Stimulated activated CD8-positive, alpha-beta memory T cell treated with anti-CD3 and anti-CD28 coated beads, Interleukin-12 subunit alpha, Interleukin-12 subunit beta, amount 100 ng/mL, for 24 hours (primary cell): Measurements from ENCODE around the gene TMPRSS9.

Source experiments
- DNase-seq: peaks from one replicate; pipeline ENCODE4 v3.0.0-alpha.2; 2020; ENCODE audit errors: extremely low read depth

The TMPRSS9 gene

DNA sequence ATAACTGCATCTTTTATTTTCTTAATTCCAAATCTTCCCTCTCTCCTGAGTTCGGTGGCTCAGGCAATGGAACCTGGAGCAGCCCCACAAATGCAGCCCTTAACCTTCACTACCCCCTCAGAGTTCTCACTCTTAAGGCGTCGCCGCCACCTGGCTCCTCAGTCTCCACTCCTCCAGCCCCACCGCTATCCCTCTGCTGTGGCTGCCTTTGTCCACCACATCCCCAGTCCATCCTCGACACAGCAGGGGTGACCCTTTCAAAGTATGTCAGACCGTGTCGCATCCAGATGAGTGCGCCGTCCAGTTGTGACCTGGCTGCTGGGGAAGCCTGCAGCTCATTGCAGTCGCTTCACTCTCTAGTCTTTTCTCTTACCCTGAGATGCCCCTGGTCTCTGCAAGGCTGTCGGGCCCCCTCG, 30.6 kb upstream of the TMPRSS9 start:
- DNase-seq: no peak

DNA sequence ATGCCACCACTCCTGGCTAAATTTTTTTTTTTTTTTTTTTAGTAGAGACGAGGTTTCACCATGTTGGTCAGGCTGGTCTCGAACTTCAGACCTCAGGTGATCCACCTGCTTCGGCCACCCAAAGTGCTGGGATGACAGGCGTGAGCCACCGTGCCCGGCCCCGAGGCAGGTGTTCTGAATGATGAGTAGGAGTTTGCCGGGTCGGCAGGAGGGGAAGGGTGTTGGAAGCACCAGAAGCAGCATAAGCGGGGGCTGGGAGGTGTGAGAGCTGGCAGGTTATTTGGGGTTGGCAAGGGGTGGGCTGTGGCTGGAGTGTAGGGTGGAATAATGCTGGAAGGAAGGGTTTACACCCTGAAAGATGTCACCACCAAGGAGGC, 29.8 kb upstream of the TMPRSS9 start:
- no peak for DNase-seq

DNA sequence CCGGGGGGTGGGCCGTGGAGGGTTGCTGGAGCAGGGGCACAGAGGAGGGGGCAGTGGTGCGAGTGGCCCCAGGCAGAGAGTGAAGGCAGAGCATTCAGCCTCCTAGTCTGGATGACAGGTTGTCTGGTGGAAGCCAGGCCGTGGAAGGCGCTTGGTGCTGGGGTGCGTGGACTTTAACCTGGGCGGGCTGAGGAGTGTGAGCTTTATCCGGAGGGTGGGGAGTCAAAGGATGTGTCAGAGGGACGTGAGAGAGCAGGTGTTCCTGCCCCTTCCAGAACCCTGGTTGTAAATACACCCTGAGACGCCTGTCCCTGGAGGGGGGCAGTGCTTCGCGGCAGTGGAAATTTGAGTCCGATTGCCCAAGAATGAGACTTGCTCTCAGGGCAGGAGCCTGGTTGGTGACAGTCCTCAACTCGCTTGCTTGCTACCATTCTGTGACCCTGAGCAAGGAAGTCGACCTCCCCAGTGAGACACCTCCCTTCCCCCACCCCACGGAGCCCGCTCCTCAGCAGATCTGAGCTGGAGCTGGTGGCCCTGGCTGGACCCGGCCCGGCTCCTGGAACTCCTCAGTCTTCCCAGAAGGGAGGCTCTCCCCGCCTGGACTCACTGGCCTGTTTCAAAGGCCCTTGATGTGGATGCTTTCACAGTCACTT, 29.3 kb upstream of the TMPRSS9 start:
- DNase-seq: no peak

GRCh38 chr19:2331601-2332246, 28.3 kb upstream of the TMPRSS9 start:
- no peak for DNase-seq

- DNase-seq: no peak
These were observed 27.6 kb upstream of the TMPRSS9 start for GRCh38 chr19:2332341-2333026.

DNA sequence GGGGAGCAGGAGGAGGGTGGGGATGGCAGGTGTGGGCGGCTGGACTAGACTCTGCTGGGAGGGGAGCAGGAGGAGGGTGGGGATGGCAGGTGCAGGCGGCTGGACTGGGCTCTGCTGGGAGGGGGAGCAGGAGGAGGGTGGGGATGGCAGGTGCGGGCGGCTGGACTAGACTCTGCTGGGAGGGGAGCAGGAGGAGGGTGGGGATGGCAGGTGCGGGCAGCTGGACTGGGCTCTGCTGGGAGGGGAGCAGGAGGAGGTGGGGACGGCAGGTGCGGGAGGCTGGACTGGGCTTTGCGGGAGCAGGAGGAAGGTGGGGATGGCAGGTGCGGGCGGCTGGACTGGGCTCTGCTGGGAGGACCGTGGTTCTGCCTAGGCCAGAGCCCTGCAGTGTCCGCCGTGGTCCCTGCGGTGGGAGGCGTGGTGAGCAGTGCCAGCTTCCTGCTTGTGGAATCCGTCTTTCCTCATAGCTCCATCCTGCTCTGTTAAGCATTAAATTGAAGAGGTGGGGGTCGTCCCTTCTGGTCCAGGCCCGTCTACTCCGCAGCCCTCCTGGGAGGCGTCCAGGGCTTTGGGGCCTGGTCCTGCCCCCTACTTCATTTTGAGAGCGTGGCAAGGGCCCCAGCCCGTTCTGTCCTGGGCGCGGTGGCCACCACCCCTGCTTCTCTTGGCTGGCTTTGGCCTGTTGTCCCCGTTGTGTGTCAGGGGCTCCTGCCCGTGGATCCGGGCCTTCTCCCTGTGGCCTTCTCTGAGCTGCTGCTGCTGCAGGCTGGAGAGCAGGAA, 26.8 kb upstream of the TMPRSS9 start:
- DNase-seq: no peak

- no peak for DNase-seq
These were observed 26.3 kb upstream of the TMPRSS9 start for GRCh38 chr19:2333807-2334211.

DNA sequence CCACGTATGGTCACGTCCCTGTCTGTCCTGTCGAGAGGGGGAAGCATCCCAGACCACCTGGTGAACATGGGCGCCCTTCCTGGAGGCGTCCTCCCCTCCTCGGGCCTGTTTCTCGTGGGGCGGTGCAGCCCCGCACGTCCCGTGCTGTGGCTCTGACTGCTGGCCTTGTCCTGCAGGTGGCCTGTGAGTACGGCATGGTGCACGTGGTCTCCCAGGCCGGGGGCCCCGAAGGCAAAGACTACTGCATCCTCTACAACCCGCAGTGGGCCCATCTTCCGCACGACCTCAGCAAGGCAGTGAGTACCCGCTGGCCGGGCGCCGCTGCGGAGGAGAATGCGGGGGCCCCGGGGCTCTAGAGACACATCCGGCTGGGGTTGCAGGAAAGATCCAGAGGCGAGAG, 25.6 kb upstream of the TMPRSS9 start:
- DNase-seq: no peak

DNA sequence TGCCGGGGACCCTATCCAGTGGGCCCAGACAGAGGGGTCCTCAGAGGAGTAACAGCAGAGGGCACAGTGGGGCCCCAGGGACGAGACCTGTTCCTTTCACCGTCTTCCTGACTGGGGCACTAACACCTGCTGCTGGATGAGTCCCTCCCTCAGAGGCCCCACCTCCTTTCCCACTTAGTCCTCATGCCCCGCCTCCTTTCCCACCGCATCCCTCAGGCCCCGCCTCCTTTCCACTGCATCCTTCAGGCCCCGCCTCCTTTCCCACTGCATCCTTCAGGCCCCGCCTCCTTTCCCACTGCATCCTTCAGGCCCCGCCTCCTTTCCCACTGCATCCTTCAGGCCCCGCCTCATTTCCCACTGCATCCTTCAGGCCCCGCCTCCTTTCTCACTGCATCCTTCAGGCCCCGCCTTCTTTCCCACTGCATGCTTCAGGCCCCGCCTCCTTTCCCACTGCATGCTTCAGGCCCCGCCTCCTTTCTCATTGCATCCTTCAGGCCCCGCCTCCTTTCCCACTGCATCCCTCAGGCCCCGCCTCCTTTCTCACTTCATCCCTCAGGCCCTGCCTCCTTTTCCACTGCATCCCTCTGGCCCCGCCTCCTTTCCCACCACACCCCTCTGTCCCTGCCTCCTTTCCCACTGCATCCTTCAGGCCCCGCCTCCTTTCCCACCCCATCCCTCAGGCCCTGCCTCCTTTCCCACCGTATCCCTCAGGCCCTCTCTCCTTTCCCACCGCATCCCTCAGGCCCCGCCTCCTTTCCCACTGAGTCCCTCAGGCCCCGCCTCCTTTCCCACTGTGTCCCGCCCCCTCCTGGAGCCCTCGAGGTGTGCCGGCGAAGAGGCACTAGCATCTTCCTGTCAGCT, 24.8 kb upstream of the TMPRSS9 start:
- no peak for DNase-seq

- DNase-seq: no peak
These were observed 24.2 kb upstream of the TMPRSS9 start for GRCh38 chr19:2335848-2336247.

DNA sequence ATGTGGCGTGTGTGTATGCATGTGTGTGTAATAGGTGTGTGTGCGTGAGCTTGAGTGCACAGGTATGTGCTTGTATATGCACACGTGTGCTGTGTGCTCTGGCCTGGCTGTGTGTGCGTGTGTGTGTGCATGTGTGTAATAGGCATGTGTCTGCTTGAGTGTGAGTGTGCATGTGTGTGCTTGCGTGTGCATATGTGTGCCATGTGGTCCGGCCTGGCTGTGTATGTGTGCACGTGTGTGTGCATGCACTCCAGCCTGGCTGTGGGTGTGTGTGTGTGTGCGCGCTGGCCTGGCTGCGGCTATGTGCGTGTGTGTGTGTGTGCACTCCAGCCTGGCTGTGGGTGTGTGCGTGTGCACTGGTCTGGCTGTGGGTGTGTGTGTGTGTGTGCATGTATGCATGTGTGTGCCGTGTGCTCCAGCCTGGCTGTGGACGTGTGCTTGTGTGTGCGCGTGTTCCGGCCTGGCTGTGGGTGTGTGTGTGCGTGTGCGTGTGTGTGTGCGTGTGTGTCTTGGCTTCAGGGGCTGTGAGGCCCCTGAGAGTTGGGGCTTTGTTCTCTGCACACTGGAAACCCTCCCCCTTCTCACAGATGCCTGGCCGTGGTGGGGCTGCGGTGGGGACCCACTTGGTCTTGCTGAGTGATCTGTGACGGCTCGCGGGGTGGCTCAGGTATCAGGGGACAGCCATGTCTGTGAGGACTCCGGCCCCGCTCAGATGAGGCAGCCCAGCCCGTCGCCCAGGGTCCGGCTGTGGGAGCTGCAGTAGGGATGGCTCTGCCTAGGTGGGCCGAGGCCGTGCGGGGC, 23.3 kb upstream of the TMPRSS9 start:
- DNase-seq: no peak

GRCh38 chr19:2337329-2337707, 22.7 kb upstream of the TMPRSS9 start:
- no peak for DNase-seq

- DNase-seq: no peak
These were observed 21.9 kb upstream of the TMPRSS9 start for GRCh38 chr19:2338055-2338615.

GRCh38 chr19:2338751-2339643, 21.1 kb upstream of the TMPRSS9 start:
- DNase-seq: no peak

DNA sequence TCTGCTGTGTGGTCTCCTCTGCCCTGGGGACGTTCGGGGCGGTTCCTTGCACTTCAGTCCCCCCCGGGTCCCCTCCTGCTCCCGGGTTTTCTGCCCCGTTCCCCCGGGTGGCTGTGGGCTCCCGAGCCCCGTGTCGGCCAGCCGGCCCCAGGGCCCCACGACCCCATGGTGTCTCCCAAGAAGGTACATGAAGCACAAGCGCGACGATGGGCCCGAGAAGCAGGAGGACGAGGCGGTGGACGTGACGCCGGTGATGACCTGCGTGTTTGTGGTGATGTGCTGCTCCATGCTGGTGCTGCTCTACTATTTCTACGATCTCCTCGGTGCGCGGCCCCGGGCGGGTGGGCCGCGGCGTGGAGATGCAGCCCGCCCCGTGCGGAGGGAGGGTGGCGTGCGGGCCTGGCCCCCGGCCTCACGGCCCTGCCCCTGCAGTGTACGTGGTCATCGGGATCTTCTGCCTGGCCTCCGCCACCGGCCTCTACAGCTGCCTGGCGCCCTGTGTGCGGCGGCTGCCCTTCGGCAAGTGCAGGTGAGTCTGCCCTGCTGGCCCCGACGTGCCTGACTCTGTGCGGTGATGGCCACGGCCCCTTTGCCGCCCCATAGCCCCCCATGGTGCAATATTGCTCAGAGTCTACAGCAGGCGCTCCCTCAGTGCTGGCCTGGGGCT, 20.3 kb upstream of the TMPRSS9 start:
- no peak for DNase-seq

- no peak for DNase-seq
These were observed 19.4 kb upstream of the TMPRSS9 start for GRCh38 chr19:2340496-2341243.

DNA sequence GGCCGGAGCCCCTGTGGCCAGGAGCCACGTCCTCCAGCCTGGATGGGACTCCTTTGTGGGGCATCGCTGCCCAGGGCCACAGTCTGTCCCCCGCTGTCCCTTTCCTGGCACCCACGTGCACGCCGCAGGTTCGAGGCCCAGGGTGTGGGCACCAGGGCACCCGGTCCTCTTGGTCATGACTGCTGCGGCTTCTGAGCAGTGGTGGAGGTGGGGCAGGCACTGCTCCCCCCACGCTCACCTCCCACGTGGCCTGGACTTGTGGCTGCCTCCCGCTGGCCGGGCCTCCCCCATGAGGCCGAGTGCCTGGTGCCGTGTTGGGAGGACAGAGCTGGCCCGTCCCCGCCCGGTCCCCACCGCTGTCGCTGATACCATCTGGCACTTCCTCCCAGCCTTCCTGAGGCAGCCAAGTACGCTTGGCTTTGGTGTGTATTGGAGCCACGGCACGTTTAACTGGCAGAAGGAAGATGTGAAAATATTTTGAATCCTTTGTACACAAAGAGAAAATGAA, 18.8 kb upstream of the TMPRSS9 start:
- no peak for DNase-seq

DNA sequence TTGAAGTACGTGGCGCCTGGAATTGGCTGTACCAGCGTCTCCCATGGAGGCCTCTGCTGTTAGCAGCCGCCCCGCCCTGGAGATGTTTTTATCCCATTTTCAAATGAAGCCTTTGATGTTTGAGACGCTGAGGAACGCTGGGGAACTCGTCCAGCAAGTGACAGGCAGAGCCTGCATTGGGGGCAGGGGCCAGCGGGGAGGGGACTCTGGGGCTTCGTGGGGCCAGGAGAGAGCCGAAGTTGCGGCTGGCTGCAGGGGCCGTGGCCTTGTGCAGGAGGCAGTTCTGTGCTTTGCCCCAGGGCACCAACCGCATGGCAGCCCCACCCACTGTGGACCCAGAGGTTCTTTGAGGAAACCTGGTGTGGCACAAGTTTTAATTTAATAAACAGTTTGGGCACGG, 18.1 kb upstream of the TMPRSS9 start:
- no peak for DNase-seq
